ENCODE measurements around the gene RRBP1.

Gene RRBP1

GRCh38 chr20:17681726-17682102 lies 328 bp downstream of the RRBP1 start:
- DNase-seq (ENCODE audit: low read depth in 3 of 3, low spot score in 1 of 3) = no peak

DNA sequence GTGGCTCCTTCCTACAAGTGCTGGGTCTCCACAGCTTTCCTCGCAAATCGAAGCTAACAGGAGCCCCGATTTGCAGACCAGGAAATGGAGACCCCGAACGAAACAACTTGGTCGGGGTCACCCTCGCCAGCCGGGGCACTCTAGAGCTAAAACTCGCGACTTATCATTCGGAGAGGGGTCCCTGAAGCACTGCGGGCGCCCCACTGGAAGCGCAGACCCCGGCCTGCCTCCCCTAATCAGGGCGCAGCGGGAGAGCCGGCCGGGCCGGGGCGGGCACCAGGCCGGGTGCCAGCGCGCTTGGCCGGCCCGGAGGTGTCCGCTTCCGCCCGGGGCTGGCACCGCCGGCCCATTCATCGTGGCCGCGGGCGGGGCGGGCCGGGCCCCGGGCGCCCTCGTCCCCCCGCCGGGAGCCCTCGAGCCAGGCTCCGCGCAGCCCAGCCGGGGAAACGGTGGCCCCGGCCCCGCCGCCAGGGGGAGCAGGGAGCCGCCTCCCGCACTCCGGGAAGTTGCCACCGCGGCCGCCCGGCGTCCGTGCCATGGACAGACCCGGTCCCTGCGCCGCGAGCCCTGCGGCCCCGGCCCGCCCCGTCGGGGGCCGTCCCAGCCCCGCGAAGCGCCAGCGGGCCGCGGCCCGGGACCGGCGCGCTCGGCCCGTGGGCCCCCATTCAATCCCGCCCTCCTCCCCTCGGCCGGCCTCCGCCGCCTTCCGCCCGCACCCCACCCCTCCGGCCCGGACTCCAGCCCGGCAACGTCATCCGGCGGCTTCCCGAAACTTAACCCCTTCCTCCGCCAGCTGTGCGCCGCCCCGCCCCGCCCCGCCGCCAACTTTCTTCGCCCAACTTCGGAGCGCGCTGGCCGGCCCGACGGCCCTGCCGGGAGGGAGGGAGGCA lies 961 bp downstream of the RRBP1 start:
- DNase-seq (ENCODE audit: low read depth in 3 of 3, low spot score in 1 of 3) = peak; percentile 51 to 81 (median 55)

DNA sequence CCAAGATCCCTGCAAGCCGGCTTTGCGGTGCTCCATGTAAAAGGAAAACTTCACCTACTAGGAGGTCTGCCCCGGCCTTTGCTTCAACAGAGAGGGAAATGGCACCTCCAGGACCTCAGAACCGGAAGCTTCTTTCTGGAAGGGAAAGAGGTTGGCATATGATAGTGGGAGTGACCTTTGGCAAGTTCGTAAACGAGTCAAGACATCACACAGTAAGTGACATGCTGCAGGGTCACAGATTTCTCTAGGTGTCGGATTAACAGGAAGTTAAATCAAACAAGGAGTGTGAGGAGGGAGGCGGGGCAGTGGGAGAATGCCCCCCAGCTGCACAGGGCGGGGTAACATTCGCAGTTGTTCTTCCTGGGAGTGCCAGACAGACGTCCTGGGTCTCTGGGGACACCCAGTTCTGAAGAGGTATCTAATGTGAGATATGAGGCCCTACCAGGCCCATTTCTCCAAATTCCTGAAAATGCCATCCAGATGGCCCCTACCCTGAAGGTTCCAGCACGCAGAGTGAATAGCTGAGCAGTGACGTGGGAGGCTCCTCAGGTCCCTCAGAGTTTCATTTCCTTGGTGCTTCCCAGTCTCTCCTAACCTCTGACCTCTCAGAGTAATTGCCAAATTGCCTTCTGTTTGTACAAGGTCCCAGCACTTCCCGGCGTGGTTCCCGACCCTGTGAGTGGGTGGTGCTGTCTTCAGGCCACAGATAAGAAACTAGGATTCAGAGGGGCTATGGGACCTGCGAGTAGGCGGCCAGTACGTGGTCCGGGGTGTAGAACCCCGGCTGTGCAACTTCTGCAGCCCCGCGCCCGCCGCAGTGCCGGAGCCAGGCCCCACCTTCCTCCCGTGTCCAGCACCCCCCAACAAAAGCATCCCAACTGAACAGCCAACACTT lies 1.9 kb downstream of the RRBP1 start:
- no peak for DNase-seq (ENCODE audit: low read depth in 3 of 3, low spot score in 1 of 3)

DNA sequence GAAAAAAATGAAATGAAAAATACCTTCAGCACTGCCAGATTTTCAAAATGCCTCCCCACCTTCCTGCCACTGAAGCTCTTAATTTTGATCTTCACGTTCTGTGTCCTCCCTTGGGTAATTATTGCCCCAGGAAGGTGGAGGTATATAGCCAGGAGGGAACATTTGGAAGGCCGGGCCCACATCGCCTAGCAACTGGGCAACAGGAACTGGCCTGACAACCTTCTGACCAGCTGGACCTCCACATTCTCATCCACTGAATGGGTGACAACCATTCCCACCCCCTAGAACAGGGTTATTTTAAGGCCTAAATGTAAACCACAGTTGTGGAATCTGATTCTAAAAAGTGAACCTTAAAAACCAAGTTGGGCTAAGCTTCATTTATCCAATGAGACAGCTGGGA lies 3.2 kb downstream of the RRBP1 start:
- DNase-seq (ENCODE audit: low read depth in 3 of 3, low spot score in 1 of 3) = no peak

DNA sequence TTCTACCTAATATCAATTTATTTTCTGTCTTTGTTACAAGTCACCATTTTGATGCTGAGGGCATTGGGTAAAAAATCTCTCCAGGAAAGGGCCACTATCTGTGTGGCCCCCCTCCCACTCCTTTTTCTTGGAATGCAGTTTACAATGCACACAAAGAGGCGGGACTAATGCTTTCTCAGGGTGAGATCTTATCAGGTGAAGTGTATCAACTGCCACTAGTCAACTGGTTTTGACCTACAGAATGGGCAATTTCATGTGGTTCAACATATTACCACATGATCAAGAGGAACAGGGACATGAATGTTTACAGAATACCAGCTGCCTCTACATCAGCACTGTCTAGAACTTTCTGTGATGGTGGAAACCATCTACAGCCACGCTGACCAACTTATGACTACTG lies 3.7 kb downstream of the RRBP1 start:
- no peak for DNase-seq (ENCODE audit: low read depth in 3 of 3, low spot score in 1 of 3)

DNA sequence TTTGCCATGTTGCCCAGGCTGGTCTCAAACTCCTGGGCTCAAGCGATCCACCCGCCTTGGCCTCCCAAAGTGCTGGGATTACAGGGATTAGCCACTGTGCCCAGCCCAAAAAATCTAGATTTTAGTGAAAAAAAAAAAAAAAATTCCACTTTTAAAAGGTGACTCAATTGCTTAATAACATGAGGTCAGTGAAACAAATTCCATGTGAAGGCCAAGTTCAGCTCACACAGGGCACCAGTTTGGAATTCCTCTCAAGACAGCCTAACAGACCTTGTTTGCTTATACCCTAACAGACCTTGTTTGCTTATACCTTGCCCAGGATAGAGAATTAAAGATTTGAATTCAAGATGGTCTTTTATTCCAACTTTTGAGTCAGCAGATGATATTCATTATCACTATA lies 5.1 kb downstream of the RRBP1 start:
- DNase-seq (ENCODE audit: low read depth in 3 of 3, low spot score in 1 of 3) = no peak

DNA sequence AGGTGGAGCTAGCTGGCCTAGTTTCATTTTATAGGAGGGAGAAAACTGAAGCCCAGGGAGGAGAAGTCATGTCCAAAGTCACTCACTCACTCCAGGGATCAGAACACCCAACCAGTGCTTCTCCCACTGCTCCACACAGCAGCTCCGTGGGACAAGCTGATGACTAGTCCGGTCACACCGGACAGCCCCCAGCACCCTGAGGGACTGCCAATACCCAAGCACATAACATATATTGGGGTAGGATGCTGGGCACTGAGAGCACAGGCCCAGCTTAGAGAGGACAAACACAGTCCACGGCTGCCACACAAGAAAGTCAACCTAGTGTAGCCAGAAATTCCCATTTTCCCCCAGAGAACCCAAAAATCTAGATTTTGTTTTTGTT lies 5.7 kb downstream of the RRBP1 start:
- no peak for DNase-seq (ENCODE audit: low read depth in 3 of 3, low spot score in 1 of 3)

GRCh38 chr20:17675519-17676377 lies 6.3 kb downstream of the RRBP1 start:
- no peak for DNase-seq (ENCODE audit: low read depth in 3 of 3, low spot score in 1 of 3)

- DNase-seq (ENCODE audit: low read depth in 3 of 3, low spot score in 1 of 3) = no peak
These were observed 7.1 kb downstream of the RRBP1 start for GRCh38 chr20:17674722-17675518.

DNA sequence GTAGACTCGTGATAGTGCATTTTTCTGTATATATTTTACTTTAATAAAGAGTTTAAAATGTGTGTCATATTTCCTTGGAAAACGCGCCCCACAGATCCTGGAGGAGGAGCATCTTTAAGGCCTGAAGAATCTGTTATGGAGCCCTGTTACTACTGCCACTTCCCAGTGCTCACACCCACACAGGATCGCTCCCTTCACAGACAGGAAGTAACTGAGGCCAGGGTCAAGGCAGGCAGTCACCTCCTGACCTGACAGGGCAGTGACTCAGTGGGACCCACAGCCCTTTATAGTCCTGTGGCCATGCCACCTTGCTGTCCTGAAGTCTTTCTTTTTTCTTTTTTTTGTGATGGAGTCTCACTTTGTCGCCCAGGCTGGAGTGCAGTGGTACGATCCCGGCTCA lies 9.0 kb downstream of the RRBP1 start:
- no peak for DNase-seq (ENCODE audit: low read depth in 3 of 3, low spot score in 1 of 3)

DNA sequence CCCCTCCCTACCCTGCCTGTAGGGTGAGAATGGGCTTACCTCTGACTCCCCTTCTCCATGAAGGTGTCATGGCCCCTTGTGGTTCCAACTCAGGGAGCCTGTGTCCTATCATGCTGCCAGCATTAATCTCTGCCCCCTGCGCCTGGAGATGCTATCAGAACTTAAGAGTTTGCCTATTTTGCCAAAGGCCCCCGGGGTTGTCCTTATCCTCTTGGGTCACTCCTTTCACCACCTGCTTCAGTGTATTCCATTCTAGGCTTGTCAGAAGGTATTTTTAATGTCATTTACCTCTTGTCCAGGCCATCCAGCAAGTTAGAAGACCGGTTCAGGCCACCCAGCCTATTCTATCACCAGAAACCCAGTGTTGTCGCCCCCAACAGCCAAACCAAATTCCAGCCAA lies 10.5 kb downstream of the RRBP1 start:
- no peak for DNase-seq (ENCODE audit: low read depth in 3 of 3, low spot score in 1 of 3)

- DNase-seq (ENCODE audit: low read depth in 3 of 3, low spot score in 1 of 3) = no peak
These were observed 11.0 kb downstream of the RRBP1 start for GRCh38 chr20:17671011-17671410.

- no peak for DNase-seq (ENCODE audit: low read depth in 3 of 3, low spot score in 1 of 3)
These were observed 12.6 kb downstream of the RRBP1 start for GRCh38 chr20:17669306-17669931.

DNA sequence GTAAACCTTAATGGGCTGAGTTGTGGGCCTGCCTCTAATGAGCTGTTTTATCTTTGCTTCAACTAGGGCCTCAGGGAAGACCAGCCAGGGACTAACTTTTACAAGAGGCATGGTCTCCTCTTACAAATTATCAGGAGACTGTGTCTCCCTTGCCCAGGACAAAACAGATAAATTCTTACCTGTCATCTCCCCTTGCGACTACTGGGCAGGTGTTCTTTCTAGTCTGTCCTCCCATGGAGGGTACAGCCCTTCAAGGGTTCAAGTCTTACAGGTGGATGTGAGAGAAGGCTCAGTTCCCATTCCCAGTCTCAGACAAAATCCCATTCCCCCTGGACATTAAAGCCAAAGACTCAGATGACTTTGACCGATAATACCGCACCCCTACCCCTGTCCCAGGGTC lies 13.6 kb downstream of the RRBP1 start:
- no peak for DNase-seq (ENCODE audit: low read depth in 3 of 3, low spot score in 1 of 3)

GRCh38 chr20:17667445-17667844 lies 14.6 kb downstream of the RRBP1 start:
- no peak for DNase-seq (ENCODE audit: low read depth in 3 of 3, low spot score in 1 of 3)

- no peak for DNase-seq (ENCODE audit: low read depth in 3 of 3, low spot score in 1 of 3)
These were observed 15.6 kb downstream of the RRBP1 start for GRCh38 chr20:17666481-17666880.

DNA sequence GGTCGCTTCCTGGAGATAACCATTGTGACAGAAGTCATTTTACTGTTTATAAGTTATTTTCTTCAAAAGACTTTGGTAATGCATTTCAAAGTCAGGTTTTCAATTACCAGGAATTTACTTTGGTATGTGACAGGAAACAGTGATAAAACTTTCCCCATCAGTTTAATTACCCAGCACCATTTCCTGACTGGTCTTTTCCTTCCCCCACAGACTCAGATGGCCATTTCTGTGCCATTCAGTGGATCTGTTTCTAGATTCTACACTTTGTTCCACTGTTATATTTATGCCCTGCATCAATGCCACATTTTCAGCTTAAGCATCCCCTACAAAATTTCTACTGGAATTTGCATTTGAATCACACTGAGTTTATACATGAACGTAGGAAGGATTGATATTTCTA lies 16.3 kb downstream of the RRBP1 start:
- DNase-seq (ENCODE audit: low read depth in 3 of 3, low spot score in 1 of 3) = no peak

DNA sequence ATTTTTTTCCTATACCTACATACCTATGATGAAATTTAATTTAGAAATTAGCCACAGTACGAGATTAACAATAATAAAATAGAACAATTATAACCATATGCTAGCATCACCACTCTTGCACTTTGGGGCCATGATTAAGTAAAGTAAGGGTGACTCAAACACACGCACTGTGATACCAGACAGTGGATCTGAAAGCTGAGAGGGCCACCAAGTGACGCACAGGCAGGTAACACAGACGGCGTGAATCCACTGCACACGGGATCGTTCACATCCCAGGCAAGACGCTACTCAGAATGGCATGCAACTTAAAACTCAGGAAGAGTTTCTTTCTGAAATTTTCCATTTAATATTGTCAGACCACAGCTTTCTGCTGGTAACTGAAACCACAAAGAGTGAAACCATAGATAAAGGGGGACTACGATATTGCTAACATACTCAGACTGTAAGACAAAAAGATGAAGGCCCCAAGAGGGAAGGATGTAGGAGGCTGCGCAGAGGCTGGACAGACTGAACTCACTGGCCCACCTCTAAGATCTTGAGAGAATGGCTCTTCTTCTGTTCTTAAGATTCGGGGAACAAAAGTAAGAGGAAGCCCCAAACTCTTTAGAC lies 17.9 kb downstream of the RRBP1 start:
- DNase-seq (ENCODE audit: low read depth in 3 of 3, low spot score in 1 of 3) = no peak

DNA sequence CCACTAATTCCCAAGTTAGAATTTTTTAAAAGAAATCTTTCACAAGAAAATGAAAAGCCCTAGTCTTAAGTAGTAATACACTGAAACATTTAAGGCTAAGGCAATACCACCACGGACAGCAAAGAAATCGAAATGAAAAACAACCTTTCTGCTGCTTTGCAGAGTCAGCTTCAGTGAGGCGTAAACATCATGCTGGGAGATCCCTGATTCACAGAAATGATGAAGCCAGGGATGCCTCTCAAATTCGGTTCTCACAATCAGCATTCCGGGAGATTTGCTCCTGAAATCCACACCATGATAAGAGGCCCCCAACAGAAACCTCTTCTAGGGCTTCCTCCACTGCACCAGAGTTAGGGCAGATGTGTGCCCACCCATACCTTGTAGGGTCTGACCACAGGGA lies 18.6 kb downstream of the RRBP1 start:
- DNase-seq (ENCODE audit: low read depth in 3 of 3, low spot score in 1 of 3) = no peak

DNA sequence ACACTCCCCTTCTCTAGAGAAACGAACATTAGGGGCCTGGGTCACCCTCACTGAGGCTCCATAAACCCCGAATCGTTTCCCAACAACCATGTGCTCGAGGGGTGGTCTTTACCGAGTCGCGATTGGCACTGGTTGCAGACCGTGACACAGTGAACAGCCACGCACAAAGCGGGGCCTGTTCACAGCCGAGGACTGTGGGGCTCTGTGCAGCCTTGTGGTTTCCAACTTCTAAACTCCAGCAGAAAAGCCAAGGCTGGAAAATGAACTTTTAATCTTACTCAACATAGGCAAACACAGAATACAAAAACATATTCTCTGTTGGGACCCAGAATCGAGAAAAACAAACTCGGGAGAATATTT lies 19.0 kb downstream of the RRBP1 start:
- DNase-seq (ENCODE audit: low read depth in 3 of 3, low spot score in 1 of 3) = no peak

Data from stimulated activated CD4-positive, alpha-beta T cell treated with anti-CD3 and anti-CD28 coated beads, TNF-alpha, amount 100 ng/mL, for 1 hour (primary cell).